ENCODE results near the gene SMPD2.

Gene SMPD2

GRCh38 chr6:109440331-109441068 lies at the start of gene SMPD2, which contains the start of gene PPIL6:
Gene SMPD2, plus strand, starts transcription at chr6:109440724. Its CDS starts 398 bp downstream, at chr6:109441122.
Gene PPIL6, minus strand, starts transcription at chr6:109440628. Its CDS starts 38 bp downstream, at chr6:109440590.
- no peak for FAIRE-seq

GRCh38 chr6:109393157-109393885 lies 47.2 kb upstream of the SMPD2 start:
- FAIRE-seq, result no peak

GRCh38 chr6:109393886-109394281 lies 46.6 kb upstream of the SMPD2 start:
- no peak for FAIRE-seq

GRCh38 chr6:109396046-109396718 lies 44.3 kb upstream of the SMPD2 start:
- FAIRE-seq, result no peak

GRCh38 chr6:109397020-109397419 lies 43.5 kb upstream of the SMPD2 start:
- no peak for FAIRE-seq

- no peak for FAIRE-seq
Observed at GRCh38 chr6:109406196-109406595, 34.3 kb upstream of the SMPD2 start.

GRCh38 chr6:109411034-109411433 lies 29.5 kb upstream of the SMPD2 start:
- FAIRE-seq, result no peak

- FAIRE-seq, result no peak
Observed at GRCh38 chr6:109417646-109418045, 22.9 kb upstream of the SMPD2 start.

GRCh38 chr6:109420751-109421150 lies 19.8 kb upstream of the SMPD2 start:
- FAIRE-seq, result no peak

GRCh38 chr6:109421184-109421583 lies 19.3 kb upstream of the SMPD2 start:
- no peak for FAIRE-seq

GRCh38 chr6:109424946-109425345 lies 15.6 kb upstream of the SMPD2 start:
- FAIRE-seq, result no peak

GRCh38 chr6:109428889-109429477 lies 11.5 kb upstream of the SMPD2 start:
- no peak for FAIRE-seq

- no peak for FAIRE-seq
Observed at GRCh38 chr6:109429496-109429895, 11.0 kb upstream of the SMPD2 start.

GRCh38 chr6:109434456-109434855 lies 6.1 kb upstream of the SMPD2 start:
- FAIRE-seq, result no peak

GRCh38 chr6:109436041-109436440 lies 4.5 kb upstream of the SMPD2 start:
- no peak for FAIRE-seq

- FAIRE-seq, result no peak
Observed at GRCh38 chr6:109441069-109441816, 719 bp downstream of the SMPD2 start.

- FAIRE-seq, result no peak
Observed at GRCh38 chr6:109442393-109442924, 1.9 kb downstream of the SMPD2 start.

- FAIRE-seq, result no peak
Observed at GRCh38 chr6:109443425-109443950, 3.0 kb downstream of the SMPD2 start.

- FAIRE-seq, result no peak
Observed at GRCh38 chr6:109445382-109445781, 4.9 kb downstream of the SMPD2 start.

- no peak for FAIRE-seq
Observed at GRCh38 chr6:109446072-109446471, 5.5 kb downstream of the SMPD2 start.

- FAIRE-seq, result no peak
Observed at GRCh38 chr6:109446541-109446940, 6.0 kb downstream of the SMPD2 start.

GRCh38 chr6:109447087-109447486 lies 6.6 kb downstream of the SMPD2 start:
- FAIRE-seq, result no peak

All from endometrium (tissue), 2 donors.